Activated CD8-positive, alpha-beta memory T cell treated with anti-CD3 and anti-CD28 coated beads, Interleukin-2, amount 10 ng/mL, durations not matched to agents 7 days and 5 days (primary cell): Measurements from ENCODE around the gene ALG5. TPM values are rescaled to one million over a fixed set of nuclear protein-coding genes. Genes with fewer than 3 reads are reported as not detected.

Experiments used
- ATAC-seq: fragments of 150-1000 bp; cut with Tn5 transposase; one replicate; pipeline ENCODE4 v1.10.0; 2021; ENCODE audit warnings: moderate library complexity
- CTCF ChIA-PET: fragments of 350-600 bp; sonication (Branson Sonifier 250); formaldehyde crosslinking; loops from one replicate; lab custom pipeline; 2021; ENCODE audit warnings: antibody characterized with exemption; lab: Charles Lee
- DNase-seq: peaks from one replicate; pipeline ENCODE4 v3.0.0-alpha.2; 2020
- H3K27ac Mint-ChIP-seq: one replicate; pipeline ENCODE4 v1.8.0; 2021; ENCODE audit warnings: mild to moderate bottlenecking, mixed read lengths
- H3K27me3 Mint-ChIP-seq: one replicate; pipeline ENCODE4 v1.8.0; 2021; ENCODE audit warnings: mixed read lengths
- H3K36me3 Mint-ChIP-seq: one replicate; pipeline ENCODE4 v1.8.0; 2021; ENCODE audit warnings: mild to moderate bottlenecking, mixed read lengths
- H3K4me1 Mint-ChIP-seq: one replicate; pipeline ENCODE4 v1.8.0; 2021; ENCODE audit warnings: mixed read lengths
- H3K4me3 Mint-ChIP-seq: one replicate; pipeline ENCODE4 v1.8.0; 2021; ENCODE audit warnings: mild to moderate bottlenecking, moderate library complexity, mixed read lengths
- H3K9me3 Mint-ChIP-seq: one replicate; pipeline ENCODE4 v1.8.0; 2022; ENCODE audit warnings: low read depth, mixed read lengths
- total RNA-seq, 2 experiments: library from RNA; stranded (reverse); gene quantifications; one replicate each; pipeline ENCODE4 v1.2.3, GENCODE V29; 2021

ALG5 gene
- total RNA-seq, 2 experiments from 2014 or later, result 27.3 to 33.0 TPM

- DNase-seq, result no peak
- CTCF ChIA-PET, result no interaction called here
- Mint-ChIP-seq H3K4me1 (peaks cover 9% of the 10 kb centered on the region), H3K9me3 (no peaks in the 10 kb centered on the region), H3K27ac (no peak overlapping the region), H3K27me3 (peaks cover 75% of the 10 kb centered on the region), H3K36me3 (no peaks in the 10 kb centered on the region), H3K4me3 (no peak overlapping the region)
- ATAC-seq, result no peak
These were observed 80.7 kb downstream of the ALG5 start for GRCh38 chr13:36918246-36919131.

GRCh38 chr13:36917311-36917710 lies 81.8 kb downstream of the ALG5 start:
- DNase-seq (no peak), ATAC-seq (no peak)
- H3K4me1 Mint-ChIP-seq, result peaks cover 9% of the 10 kb centered on the region
- H3K27ac Mint-ChIP-seq, result no peak overlapping the region
- H3K36me3 Mint-ChIP-seq, result no peaks in the 10 kb centered on the region
- peaks cover 68% of the 10 kb centered on the region for H3K27me3 Mint-ChIP-seq
- no peak overlapping the region for H3K4me3 Mint-ChIP-seq
- H3K9me3 Mint-ChIP-seq, result no peaks in the 10 kb centered on the region
- CTCF ChIA-PET, result no interaction called here

GRCh38 chr13:36915896-36916640 lies 83.1 kb downstream of the ALG5 start:
- Mint-ChIP-seq H3K4me3 (no peak overlapping the region), H3K36me3 (no peaks in the 10 kb centered on the region), H3K27ac (no peak overlapping the region), H3K4me1 (peaks cover 9% of the 10 kb centered on the region), H3K27me3 (peaks cover 62% of the 10 kb centered on the region), H3K9me3 (no peaks in the 10 kb centered on the region)
- no peak for DNase-seq
- no peak for ATAC-seq
- CTCF ChIA-PET, result no interaction called here

GRCh38 chr13:36915106-36915505 lies 84.0 kb downstream of the ALG5 start:
- Mint-ChIP-seq H3K4me1 (peaks cover 7% of the 10 kb centered on the region), H3K27me3 (peaks cover 55% of the 10 kb centered on the region), H3K4me3 (no peak overlapping the region), H3K9me3 (no peaks in the 10 kb centered on the region), H3K27ac (no peak overlapping the region), H3K36me3 (no peaks in the 10 kb centered on the region)
- no peak for ATAC-seq
- DNase-seq, result no peak
- CTCF ChIA-PET, result no interaction called here

- Mint-ChIP-seq H3K27me3 (peaks cover 55% of the 10 kb centered on the region), H3K4me3 (no peak overlapping the region), H3K27ac (no peak overlapping the region), H3K9me3 (no peaks in the 10 kb centered on the region), H3K36me3 (no peaks in the 10 kb centered on the region), H3K4me1 (peaks cover 7% of the 10 kb centered on the region)
- CTCF ChIA-PET, result no interaction called here
- no peak for ATAC-seq
- no peak for DNase-seq
These were observed 84.5 kb downstream of the ALG5 start for GRCh38 chr13:36914648-36915047.

GRCh38 chr13:36913463-36913862 lies 85.7 kb downstream of the ALG5 start:
- Mint-ChIP-seq H3K4me3 (no peak overlapping the region), H3K36me3 (no peaks in the 10 kb centered on the region), H3K4me1 (no peaks in the 10 kb centered on the region), H3K9me3 (no peaks in the 10 kb centered on the region), H3K27me3 (peaks cover 45% of the 10 kb centered on the region), H3K27ac (no peak overlapping the region)
- no peak for ATAC-seq
- no peak for DNase-seq
- CTCF ChIA-PET, result no interaction called here

GRCh38 chr13:36912973-36913372 lies 86.2 kb downstream of the ALG5 start:
- Mint-ChIP-seq H3K9me3 (no peaks in the 10 kb centered on the region), H3K4me1 (no peaks in the 10 kb centered on the region), H3K27me3 (peaks cover 41% of the 10 kb centered on the region), H3K27ac (no peak overlapping the region), H3K36me3 (no peaks in the 10 kb centered on the region), H3K4me3 (no peak overlapping the region)
- CTCF ChIA-PET, result no interaction called here
- ATAC-seq (no peak), DNase-seq (no peak)

- Mint-ChIP-seq H3K4me3 (no peak overlapping the region), H3K9me3 (no peaks in the 10 kb centered on the region), H3K27ac (no peak overlapping the region), H3K27me3 (peaks cover 38% of the 10 kb centered on the region), H3K36me3 (no peaks in the 10 kb centered on the region), H3K4me1 (no peaks in the 10 kb centered on the region)
- CTCF ChIA-PET, result no interaction called here
- DNase-seq, result no peak
- no peak for ATAC-seq
These were observed 86.8 kb downstream of the ALG5 start for GRCh38 chr13:36912369-36912768.

GRCh38 chr13:36910545-36910944 lies 88.6 kb downstream of the ALG5 start:
- H3K27ac Mint-ChIP-seq, result peak overlapping the region; percentile 9
- no peak overlapping the region for H3K4me3 Mint-ChIP-seq
- ATAC-seq, result no peak
- no peaks in the 10 kb centered on the region for H3K4me1 Mint-ChIP-seq
- DNase-seq, result no peak
- CTCF ChIA-PET, result no interaction called here
- H3K36me3 Mint-ChIP-seq, result no peaks in the 10 kb centered on the region
- H3K9me3 Mint-ChIP-seq, result no peaks in the 10 kb centered on the region
- peaks cover 28% of the 10 kb centered on the region for H3K27me3 Mint-ChIP-seq

GRCh38 chr13:36907821-36908220 lies 91.3 kb downstream of the ALG5 start:
- no peaks in the 10 kb centered on the region for H3K36me3 Mint-ChIP-seq
- no peaks in the 10 kb centered on the region for H3K4me1 Mint-ChIP-seq
- H3K4me3 Mint-ChIP-seq, result no peak overlapping the region
- DNase-seq, result no peak
- H3K9me3 Mint-ChIP-seq, result no peaks in the 10 kb centered on the region
- peaks cover 22% of the 10 kb centered on the region for H3K27me3 Mint-ChIP-seq
- ATAC-seq, result no peak
- CTCF ChIA-PET, result no interaction called here
- H3K27ac Mint-ChIP-seq, result no peak overlapping the region

GRCh38 chr13:36907266-36907665 lies 91.9 kb downstream of the ALG5 start:
- ATAC-seq (no peak), DNase-seq (no peak)
- no peak overlapping the region for H3K4me3 Mint-ChIP-seq
- H3K4me1 Mint-ChIP-seq, result no peaks in the 10 kb centered on the region
- peaks cover 22% of the 10 kb centered on the region for H3K27me3 Mint-ChIP-seq
- H3K27ac Mint-ChIP-seq, result no peak overlapping the region
- no peaks in the 10 kb centered on the region for H3K9me3 Mint-ChIP-seq
- CTCF ChIA-PET, result no interaction called here
- no peaks in the 10 kb centered on the region for H3K36me3 Mint-ChIP-seq

GRCh38 chr13:36905944-36906343 lies 93.2 kb downstream of the ALG5 start:
- Mint-ChIP-seq H3K27ac (no peak overlapping the region), H3K4me1 (no peaks in the 10 kb centered on the region), H3K9me3 (no peaks in the 10 kb centered on the region), H3K27me3 (peaks cover 26% of the 10 kb centered on the region), H3K36me3 (no peaks in the 10 kb centered on the region), H3K4me3 (no peak overlapping the region)
- CTCF ChIA-PET, result no interaction called here
- no peak for DNase-seq
- no peak for ATAC-seq

- ATAC-seq (no peak), DNase-seq (no peak)
- Mint-ChIP-seq H3K27me3 (peaks cover 37% of the 10 kb centered on the region), H3K9me3 (no peaks in the 10 kb centered on the region), H3K4me1 (no peaks in the 10 kb centered on the region), H3K36me3 (no peaks in the 10 kb centered on the region), H3K27ac (no peak overlapping the region), H3K4me3 (no peak overlapping the region)
- CTCF ChIA-PET, result interaction anchor here (0.6 kb wide), 1 partner anchor 14 kb away, joined by 3 read pairs; no protein-coding TSS in a partner anchor
These were observed 95.1 kb downstream of the ALG5 start for GRCh38 chr13:36903925-36904595.
